GM15510 (cell line): ENCODE results near the gene NPSR1.

Source experiments
- POLR2A ChIP-seq: IDR thresholded peaks from 3 replicates; pipeline ENCODE4 v1.6.1; 2011; ENCODE audit warnings: borderline replicate concordance; ENCODE audit not compliant: insufficient read length; ENCODE audit errors: extremely low read depth

Gene NPSR1

DNA sequence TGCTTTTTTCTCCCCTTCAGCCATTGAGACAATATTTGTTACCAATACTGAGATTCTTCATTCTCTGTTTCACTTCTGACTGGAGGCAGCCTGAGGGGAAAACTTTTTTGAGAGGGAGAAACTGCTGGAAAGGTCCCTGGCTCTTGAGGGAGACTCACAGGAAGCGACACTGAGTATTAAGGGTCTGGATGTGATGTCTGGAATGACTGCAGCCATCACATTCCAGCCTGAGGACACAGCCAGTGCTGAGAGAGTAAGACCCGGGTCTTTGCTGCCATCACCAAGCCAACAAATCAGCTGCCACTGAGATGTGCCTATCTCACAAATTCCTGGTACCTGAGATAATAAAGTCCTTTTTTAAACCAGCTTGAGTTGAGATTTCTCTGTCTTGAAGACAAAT is 221.9 kb downstream of the NPSR1 start:
- TF ChIP-seq POLR2A, result no peak

DNA sequence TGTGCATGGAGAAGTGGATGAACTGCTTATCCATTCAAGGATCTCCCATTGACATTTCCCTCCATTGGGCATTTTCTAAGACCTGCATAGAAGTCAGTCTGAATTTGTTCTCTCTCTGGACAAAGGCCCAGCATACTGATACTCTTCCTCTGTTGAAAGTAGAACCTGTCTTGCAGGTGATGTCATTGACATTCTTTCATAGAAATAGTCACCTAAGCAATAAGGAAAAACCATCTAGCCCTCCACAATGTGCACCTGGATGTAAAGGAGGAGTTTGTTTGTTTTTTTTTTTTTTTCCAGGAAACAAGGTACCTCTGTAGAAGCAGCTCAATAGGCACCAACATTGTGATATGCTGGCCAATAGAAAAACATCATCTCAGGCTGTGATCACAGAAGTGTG is 228.8 kb downstream of the NPSR1 start:
- TF ChIP-seq POLR2A, result no peak

DNA sequence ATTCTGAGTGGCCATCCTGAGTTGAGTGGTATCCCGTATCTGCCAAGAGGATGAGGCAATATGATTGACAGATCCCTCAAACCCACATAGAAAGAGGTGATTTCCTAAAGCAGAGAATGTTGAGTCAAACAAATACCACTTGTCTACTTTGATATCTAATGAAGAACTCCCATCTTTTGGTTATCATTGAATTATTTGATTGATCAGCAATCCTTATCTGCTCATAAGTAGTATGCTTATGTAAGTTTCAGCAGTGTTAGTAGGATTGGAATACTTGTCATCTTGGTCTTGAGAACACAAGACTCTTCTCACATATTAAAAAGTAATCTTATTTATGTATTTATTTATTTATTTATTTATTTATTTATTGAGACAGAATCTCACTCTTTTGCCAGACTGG is 231.9 kb downstream of the NPSR1 start:
- TF ChIP-seq POLR2A, result no peak

DNA sequence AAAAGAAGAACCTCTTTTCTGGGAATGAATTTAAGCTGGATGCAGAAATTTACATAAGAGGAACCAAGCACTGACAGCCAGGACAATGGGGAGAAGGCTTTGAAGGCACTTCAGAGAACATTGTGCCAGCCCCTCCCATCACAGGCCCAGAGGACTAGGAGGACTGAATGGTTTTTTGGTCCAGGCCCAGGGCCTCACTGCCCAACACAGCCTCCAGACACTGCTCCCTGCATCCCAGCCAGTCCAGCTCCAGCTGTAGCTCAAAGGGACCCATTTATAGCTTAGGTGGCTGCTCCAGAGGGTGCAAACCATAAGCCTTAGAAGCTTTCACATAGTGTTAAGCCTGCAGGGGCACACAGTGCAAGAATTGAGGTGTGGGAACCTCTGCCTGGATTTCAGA is 237.2 kb downstream of the NPSR1 start:
- TF ChIP-seq POLR2A, result no peak
